C4-2B (cell line): ENCODE data around the gene LEPR.
"Not testable (repeated sequence)": the region's sequence is repeated elsewhere in the genome, so short reads cannot be mapped to it uniquely, and the experiment has no call there.

Experiments
- H3K27ac ChIP-seq: fragments of 450-650 bp; 2 replicates; pipeline ENCODE4 v1.5.1; 2017
- ZFX ChIP-seq: fragments of 450-650 bp; IDR thresholded peaks from 2 replicates; pipeline ENCODE4 v1.6.1; 2017
- TF ChIP-seq, protein P1 (sequence below): fragments of 450-650 bp; conservative IDR thresholded peaks from 2 replicates; pipeline ENCODE4 v1.5.1; 2017; ENCODE audit warnings: mild to moderate bottlenecking

LEPR gene, protein sequence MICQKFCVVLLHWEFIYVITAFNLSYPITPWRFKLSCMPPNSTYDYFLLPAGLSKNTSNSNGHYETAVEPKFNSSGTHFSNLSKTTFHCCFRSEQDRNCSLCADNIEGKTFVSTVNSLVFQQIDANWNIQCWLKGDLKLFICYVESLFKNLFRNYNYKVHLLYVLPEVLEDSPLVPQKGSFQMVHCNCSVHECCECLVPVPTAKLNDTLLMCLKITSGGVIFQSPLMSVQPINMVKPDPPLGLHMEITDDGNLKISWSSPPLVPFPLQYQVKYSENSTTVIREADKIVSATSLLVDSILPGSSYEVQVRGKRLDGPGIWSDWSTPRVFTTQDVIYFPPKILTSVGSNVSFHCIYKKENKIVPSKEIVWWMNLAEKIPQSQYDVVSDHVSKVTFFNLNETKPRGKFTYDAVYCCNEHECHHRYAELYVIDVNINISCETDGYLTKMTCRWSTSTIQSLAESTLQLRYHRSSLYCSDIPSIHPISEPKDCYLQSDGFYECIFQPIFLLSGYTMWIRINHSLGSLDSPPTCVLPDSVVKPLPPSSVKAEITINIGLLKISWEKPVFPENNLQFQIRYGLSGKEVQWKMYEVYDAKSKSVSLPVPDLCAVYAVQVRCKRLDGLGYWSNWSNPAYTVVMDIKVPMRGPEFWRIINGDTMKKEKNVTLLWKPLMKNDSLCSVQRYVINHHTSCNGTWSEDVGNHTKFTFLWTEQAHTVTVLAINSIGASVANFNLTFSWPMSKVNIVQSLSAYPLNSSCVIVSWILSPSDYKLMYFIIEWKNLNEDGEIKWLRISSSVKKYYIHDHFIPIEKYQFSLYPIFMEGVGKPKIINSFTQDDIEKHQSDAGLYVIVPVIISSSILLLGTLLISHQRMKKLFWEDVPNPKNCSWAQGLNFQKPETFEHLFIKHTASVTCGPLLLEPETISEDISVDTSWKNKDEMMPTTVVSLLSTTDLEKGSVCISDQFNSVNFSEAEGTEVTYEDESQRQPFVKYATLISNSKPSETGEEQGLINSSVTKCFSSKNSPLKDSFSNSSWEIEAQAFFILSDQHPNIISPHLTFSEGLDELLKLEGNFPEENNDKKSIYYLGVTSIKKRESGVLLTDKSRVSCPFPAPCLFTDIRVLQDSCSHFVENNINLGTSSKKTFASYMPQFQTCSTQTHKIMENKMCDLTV

GRCh38 chr1:65420590-65421350 is at the start of gene LEPR, which contains the start of gene LEPROT:
Gene LEPR, plus strand, starts transcription at chr1:65420668. Its CDS starts 144,898 bp downstream, at chr1:65565566.
Gene LEPROT, plus strand, starts transcription at chr1:65420668. Its CDS starts 57 bp downstream, at chr1:65420725.
- peak; percentile 70 for TF ChIP-seq ZFX
- TF ChIP-seq, protein P1, sequence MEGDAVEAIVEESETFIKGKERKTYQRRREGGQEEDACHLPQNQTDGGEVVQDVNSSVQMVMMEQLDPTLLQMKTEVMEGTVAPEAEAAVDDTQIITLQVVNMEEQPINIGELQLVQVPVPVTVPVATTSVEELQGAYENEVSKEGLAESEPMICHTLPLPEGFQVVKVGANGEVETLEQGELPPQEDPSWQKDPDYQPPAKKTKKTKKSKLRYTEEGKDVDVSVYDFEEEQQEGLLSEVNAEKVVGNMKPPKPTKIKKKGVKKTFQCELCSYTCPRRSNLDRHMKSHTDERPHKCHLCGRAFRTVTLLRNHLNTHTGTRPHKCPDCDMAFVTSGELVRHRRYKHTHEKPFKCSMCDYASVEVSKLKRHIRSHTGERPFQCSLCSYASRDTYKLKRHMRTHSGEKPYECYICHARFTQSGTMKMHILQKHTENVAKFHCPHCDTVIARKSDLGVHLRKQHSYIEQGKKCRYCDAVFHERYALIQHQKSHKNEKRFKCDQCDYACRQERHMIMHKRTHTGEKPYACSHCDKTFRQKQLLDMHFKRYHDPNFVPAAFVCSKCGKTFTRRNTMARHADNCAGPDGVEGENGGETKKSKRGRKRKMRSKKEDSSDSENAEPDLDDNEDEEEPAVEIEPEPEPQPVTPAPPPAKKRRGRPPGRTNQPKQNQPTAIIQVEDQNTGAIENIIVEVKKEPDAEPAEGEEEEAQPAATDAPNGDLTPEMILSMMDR: no peak
- peak within 1 kb of the TSS; percentile 97 for H3K27ac ChIP-seq

DNA sequence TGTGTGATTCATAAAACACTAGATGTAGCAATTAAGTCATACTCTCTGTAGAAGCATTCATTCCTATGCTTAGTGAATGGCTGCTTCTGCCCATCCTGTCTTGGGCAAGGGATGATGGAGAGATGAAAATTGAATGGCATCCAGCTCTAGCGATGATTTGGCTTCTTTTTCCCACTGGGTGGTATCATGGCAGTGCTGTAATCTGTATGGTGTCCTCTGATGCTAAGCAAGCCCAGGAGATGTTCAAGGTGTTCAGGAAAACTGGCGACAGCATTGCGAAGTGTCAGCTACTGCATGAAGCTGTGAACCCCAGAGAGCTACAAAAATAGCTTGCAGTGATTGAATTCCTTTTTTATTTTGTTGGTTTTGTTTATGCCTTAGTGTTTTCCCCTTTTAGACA is 48.9 kb upstream of the LEPR start:
- no peak for TF ChIP-seq ZFX
- TF ChIP-seq, protein P1: no peak
- H3K27ac ChIP-seq: no peak overlapping the region

GRCh38 chr1:65372557-65372956 is 47.9 kb upstream of the LEPR start:
- TF ChIP-seq, protein P1: no peak
- no peak for TF ChIP-seq ZFX
- no peak overlapping the region for H3K27ac ChIP-seq

- TF ChIP-seq, protein P1: no peak
- TF ChIP-seq ZFX: no peak
- no peak overlapping the region for H3K27ac ChIP-seq
These were observed 42.8 kb upstream of the LEPR start for GRCh38 chr1:65377496-65378246.

DNA sequence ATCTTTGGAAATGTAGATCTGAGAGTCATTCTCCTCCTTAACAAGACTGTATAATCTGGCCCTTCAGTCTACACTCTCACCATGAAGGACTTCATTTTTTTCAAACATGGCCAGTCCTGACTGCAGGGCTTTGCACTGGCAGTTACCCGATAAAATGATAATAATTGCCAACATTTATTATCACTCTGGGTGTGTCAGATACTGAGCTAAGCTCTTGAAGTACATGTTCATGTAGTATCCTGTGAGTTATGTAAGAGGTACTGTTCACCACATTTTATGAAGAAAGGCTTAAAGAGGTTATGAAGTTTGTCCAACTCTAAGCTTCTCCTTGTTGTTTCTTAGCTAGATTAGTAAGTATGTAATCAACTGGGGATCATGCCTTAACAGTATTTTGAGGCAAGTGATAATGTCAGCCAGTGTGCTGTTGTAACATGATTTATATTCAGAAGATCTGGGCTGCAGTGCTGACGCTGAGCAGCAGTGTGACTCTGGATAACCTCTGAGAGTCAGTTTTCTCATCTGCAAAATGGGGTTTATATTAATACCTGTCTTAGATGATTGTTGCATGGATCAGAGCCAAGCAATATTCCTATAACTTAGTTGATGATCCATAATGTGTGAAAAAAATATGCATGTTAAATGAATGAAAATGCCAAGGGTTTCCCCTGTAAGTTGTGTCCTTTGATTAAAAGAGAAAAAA is 42.1 kb upstream of the LEPR start:
- TF ChIP-seq ZFX: no peak
- TF ChIP-seq, protein P1: no peak
- H3K27ac ChIP-seq: no peak overlapping the region

DNA sequence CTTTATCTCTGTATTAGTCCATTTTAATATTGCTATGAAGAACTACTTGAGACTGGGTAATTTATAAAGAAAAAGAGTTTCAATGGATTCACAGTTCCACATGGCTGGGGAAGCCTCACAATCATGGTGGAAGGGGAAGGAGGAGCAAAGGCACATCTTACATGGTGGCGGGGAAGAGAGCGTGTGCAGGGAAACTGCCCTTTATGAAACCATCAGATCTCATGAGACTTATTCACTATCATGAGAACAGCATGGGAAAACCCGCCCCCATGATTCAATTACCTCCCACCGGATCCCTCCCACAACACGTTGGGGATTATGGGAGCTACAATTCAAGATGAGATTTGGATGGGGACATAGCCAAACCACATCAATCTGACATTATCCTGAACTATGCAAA is 36.0 kb upstream of the LEPR start:
- not testable (repeated sequence) for H3K27ac ChIP-seq
